SH-SY5Y (cell line): ENCODE data around the gene PGAP3.

Source experiments
- GATA2 ChIP-seq: IDR thresholded peaks from 2 replicates; pipeline ENCODE4 v1.6.1; 2011; ENCODE audit warnings: mild to moderate bottlenecking, low read depth, low read length
- GATA3 ChIP-seq: IDR thresholded peaks from 2 replicates; pipeline ENCODE4 v1.6.1; 2011; ENCODE audit warnings: low read depth, mild to moderate bottlenecking, low read length, moderate library complexity

- no peak for TF ChIP-seq GATA2
- no peak for TF ChIP-seq GATA3
Measured at GRCh38 chr17:39679521-39680192, 8.2 kb downstream of the PGAP3 start.
